ENCODE results near the gene MINDY4. TPM values are rescaled to one million over a fixed set of nuclear protein-coding genes. Genes with fewer than 3 reads are reported as not detected.

Gene MINDY4
- total RNA-seq, 1 experiment from 2014 or later: 7.5 TPM

DNA sequence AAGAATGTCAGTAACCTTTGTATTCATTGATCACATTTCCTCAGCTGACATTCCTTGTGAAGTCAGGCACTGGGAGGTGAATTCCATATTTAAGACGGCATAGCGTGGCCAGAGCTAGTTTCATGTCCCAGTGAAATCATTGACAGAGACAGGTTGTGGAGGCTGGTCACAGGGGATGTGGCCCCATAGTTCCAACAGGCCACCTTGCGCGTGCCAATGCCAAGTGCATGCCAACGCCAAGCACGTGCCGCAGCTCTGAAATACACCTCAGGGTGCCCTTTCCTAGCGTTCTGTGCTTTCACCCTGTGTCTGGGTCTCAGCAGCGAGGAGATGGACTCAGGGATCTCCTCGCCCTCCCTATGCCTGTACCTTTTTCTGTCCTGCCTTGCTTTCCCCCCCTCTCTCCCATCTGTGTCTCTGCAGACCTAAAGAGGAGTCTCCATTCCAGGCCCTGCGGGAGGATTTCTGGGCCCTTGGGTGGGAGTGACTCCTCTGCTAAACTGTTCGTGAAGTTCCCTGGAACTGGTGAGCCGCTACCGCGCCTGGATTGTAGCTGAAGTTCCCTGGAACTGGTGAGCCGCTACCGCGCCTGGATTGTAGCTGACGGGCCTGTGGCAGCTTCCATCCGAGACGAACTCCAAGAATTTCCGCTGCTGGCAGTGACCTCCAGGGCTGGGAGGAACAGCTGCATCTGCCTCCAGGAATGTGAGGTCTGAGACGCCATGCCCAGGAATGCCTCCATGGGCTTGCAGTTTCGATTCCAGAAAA lies 160.1 kb downstream of the MINDY4 start:
- DNase-seq (ENCODE audit: low spot score): no peak
- in situ Hi-C loops (cut with HindIII; ENCODE audit: low sequenced_read_pairs): no loop called here

DNA sequence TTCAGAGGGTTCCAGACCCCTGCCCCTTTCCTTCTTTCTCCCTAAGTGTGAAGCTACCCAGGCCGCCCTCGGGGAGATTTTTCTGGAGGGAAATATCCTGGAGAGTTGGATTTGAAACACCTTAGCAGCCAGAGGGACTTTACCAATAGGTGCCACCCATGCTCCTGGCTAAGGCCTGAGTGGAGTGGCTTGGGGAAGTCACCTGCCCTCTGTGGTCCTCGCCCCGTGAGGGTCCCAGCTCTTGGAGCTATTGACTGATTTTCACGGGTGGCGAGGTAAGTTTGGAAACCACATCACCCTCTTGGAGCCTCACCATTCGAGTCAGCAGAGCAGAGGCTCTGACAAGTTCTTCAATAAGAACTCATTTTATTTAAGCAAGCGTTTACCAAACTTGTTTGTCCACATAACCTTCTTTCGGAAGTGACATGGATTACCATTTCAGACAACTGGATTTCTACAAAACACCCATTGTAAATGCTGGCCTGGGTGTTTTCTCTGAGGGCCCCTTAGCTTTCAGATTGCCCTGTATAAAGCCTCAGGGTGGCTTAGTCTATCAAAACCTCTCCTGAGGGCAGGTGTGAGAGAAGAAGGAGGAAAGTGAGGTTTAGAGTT lies 160.8 kb downstream of the MINDY4 start:
- no peak for DNase-seq (ENCODE audit: low spot score)
- in situ Hi-C loops (cut with HindIII; ENCODE audit: low sequenced_read_pairs): no loop called here

DNA sequence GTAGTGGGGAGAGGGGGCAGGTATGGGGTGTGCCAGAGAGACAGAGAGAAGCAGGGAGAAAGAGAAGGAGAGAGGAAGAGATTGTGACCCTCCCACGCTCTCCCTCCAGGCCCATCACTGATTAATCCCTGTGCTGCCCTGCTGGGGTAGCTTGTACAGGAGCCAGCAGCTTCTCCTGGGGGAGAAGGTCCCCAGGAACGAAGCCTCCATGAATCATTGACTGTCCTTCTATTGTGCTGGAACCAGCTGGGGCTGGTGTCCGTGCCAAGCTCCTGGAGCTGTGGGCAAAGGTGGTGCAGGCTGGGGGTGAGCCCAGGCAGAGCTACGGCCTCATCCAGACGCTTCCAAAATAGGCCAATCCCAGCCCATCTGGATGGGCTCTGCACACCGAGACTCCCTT lies 161.3 kb downstream of the MINDY4 start:
- in situ Hi-C loops (cut with HindIII; ENCODE audit: low sequenced_read_pairs): no loop called here
- DNase-seq (ENCODE audit: low spot score): no peak

DNA sequence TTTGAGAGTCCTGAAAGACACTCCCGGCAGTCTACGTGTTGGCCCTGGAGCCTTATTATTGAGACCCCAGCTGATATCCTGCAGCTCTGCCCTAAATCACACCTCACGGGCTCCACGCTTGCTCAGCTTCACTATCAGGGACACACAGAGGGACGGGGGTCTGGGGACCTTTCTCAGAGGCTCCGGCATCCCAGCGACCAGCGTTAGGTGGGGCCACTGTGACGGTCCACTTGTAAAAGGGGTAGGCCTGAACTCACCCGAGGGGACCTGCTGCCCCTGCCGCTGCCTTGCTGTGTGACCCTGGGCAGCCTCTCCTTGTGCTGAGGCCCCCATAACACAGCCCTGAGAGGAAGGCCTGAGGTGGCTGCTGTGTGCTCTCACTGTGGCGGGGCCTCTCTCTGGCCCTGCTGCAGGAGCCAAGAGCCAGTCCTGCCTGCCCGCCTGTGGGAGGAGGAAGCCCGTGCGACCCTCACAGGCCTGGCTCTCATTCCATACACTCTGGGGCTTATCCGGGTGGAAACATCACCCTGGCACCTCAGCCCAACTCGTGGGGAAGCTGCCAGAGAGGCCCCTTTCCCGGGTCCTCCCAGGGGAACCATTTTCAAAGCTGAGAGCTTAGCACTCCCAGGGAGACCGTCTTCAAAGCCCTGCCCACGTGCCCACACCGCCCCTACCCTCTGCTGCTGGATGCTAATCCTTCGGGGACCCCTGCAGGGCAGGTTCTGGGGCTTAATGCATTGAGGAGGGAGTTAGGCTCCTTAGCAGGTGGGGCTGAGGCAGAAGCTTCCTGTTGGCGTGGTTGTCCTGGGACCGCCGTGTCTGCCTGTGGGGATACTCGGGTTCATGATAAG lies 162.1 kb downstream of the MINDY4 start:
- in situ Hi-C loops (cut with HindIII; ENCODE audit: low sequenced_read_pairs): no loop called here
- no peak for DNase-seq (ENCODE audit: low spot score)

DNA sequence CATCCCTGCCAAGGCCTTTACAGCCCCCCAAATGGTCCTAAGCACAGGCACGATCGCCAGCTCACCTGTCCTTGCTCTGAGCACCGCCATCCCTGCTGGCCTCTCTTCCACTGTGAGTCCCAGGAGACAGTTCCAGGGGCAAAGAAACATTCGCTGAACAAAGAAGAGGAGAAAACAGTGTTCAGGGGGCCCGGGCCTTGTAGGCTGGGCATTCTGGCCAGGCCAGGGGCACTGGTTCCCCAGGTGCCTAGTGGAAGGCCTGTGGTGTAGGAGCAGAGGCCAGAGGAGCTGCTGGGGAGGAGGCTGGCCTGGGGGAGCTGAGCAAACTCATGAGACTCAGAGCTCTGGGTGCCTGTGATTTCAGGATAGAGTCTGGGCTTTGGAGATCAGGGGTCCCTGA lies 163.0 kb downstream of the MINDY4 start:
- DNase-seq (ENCODE audit: low spot score): no peak
- in situ Hi-C loops (cut with HindIII; ENCODE audit: low sequenced_read_pairs): no loop called here

DNA sequence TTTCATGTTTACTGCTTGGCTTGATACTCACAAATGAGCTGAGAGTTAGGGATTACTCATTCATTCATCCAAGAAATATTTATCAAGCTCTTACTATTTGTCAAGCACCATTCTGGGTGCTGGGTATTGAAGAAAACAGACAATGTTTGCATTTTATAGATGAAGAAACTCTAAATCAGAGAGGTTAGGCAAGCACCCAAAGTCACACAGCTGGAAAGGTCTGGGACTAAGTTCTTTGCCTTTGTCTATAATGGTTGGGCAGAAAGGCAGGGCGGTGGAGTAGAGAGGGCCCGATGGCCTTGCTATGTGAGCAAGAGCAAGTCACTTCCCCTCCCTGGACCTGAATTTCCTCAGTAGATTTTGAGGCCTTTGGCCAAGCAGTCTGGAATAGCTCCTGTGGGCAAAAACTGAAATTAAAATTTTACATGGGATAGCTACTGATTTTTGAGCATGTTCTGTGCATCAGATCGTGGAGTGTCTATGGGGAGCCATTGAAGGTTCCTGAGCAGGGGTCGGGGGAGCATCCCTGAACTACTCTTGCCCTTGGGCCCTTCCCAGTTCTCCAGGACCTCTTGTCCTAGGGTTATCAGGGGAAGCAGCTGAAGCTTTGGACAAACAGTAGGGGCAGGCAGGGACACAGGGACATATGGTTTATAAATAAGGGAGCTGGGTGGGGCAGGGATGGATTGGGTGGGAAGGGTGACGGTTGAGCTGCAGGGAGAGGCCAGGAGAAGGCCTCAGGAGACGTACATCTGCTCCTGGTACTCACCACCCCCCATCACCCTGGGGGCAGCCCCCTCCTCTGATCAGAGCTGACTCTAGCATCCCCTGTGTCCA lies 163.7 kb downstream of the MINDY4 start:
- in situ Hi-C loops (cut with HindIII; ENCODE audit: low sequenced_read_pairs): no loop called here
- no peak for DNase-seq (ENCODE audit: low spot score)

DNA sequence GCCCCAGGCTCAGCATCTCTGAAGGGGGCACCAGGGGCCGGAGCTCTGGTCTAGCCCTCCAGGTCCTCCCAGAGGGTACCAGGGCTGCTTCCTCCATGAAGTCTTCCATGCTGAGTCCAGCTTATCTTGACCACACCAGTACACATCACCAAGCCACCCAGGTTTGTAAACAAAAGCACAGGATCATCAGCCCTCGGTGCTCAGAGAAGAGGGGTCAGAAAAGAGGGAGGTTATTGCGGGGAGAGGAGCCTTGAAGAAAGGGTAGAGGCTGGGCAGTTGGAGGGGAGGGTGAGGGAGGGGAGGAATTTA lies 164.3 kb downstream of the MINDY4 start:
- DNase-seq (ENCODE audit: low spot score): no peak
- in situ Hi-C loops (cut with HindIII; ENCODE audit: low sequenced_read_pairs): no loop called here

DNA sequence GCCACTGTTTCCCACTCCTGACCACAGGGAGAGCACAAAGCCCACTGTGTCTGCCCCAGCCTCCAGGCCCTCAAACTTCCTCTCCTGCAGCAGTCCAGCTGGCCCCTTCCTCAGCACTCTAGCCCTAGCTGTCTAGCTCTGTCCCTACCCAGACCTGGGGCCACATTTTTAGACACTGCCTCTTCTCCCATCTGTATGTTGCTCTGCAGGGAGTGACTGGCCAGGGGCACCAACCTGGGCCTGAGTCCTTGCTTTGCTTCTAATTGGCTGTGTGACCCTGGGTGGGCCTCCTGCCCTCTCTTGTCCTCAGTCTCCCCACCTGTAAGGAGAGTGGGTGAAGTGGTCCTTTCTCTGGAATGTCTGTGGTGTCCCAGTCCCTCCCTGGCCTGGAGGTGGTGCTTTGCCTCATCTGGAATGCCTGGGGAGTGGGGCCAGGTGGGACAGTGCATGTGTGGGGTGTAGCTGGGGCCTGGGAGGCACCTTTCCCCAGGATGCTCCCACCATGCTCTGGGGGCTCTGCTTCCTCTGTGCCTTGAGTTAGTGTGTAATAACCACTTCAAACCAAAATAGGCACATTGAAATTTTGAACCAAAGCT lies 165.5 kb downstream of the MINDY4 start:
- DNase-seq (ENCODE audit: low spot score): no peak
- in situ Hi-C loops (cut with HindIII; ENCODE audit: low sequenced_read_pairs): no loop called here

DNA sequence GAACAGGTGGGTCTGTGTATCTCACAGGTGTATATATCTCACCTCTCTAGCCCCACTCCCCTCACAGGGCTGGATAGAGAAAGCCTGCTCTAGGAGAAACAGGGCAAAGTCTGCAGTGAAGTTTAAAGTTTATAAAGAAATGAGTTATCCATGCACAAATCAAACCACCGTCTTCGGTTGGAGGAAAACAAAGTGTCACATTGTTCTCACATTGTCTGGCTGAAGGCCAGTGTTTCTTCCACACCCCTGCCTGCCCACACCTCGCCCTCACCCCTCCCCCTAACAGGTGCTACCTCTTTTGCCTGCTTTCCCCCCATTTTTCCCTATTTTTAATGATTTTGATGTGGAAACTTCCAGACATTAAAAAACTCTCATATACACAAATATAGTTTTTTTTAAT lies 166.2 kb downstream of the MINDY4 start:
- in situ Hi-C loops (cut with HindIII; ENCODE audit: low sequenced_read_pairs): no loop called here
- DNase-seq (ENCODE audit: low spot score): no peak

DNA sequence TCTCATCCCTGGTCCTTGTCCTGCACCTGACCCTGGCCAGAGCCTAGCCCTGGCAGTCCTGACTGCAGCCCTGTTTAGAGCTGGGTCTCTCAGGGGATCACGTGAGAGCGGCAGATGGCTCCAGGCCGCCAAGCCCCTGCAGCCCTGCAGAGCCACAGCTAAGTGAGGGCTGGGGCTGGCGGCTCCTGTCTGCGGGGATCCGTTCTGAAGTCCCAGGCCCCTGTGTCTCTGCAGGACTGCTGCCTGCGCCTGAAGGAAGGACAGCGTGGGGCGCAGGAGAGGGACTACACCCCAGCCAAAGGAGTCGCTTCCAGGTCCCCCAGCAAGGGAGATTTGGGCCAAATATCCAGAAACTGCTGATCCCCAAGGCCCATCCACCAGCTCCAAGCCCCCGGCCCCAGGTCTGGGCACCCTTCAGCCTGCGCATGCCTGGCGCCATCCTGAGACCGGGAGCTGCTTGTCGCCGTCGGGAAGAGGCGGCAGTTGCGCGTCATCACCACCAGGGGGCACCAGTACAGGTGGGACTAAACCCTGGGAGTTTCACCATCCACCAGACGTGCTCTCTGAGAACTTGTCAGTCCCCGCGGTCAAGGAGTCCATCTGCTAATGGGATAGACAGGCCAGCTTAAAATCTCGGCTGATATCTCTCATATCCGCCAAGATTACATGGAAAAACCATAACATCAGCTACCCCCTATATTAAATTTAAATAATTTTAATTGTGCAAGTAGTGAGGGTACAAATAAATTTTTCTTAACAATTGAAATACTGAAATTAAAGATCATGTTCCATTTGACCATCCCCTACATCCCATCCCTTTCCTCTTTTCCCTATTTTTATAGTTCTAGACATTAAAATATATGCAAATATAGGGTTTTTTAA lies 167.5 kb downstream of the MINDY4 start:
- peak; percentile 76 for DNase-seq (ENCODE audit: low spot score)
- in situ Hi-C loops (cut with HindIII; ENCODE audit: low sequenced_read_pairs): no loop called here

DNA sequence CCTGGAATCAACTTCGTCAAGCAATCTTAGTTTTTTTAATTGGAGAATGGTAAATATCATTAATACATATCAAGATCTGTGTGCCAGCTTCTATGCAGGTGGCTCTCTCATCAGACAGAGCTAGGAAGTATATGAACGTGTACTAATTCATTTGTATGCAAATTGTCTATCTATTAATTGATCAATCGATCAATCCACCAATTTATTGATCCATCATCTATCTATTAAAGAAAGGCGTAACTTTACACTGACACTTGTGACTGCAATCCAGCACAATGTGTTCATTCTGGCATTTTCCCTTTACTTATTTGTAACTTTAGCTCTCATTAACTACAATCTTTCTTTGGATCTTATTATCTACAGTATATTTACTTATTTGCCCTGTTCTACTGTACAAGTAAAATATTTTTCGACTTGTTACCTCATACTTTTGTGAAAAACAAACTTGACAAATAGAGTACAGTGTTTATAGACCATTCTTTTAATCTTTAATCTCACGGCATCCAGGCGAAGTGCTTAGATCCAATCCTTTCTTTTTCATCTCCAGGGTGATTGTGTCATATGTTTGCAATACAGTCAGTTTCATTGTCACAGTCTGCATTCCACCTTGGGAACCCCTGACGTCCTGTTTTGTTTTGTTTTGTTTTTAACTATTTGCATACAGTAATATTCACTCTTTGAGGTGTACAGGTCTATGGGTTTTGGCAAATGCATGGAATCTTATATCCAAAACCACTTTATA lies 170.5 kb downstream of the MINDY4 start:
- no peak for DNase-seq (ENCODE audit: low spot score)
- in situ Hi-C loops (cut with HindIII; ENCODE audit: low sequenced_read_pairs): no loop called here

Other genes starting within 250 kb of the MINDY4 start
- 171 and 234 TPM in 2 replicates for gene GARS1, start 176.5 kb upstream of the MINDY4 start, total RNA-seq (2014; rRNA removed; shearing (Covaris generic))
- not detected in 2 replicates for gene CRHR2, start 89.0 kb upstream of the MINDY4 start, total RNA-seq (2014; rRNA removed; shearing (Covaris generic))
- 0.17 TPM in 1 of 2 replicates, not detected in the other for gene INMT, start 19.3 kb upstream of the MINDY4 start, total RNA-seq (2014; rRNA removed; shearing (Covaris generic))
- gene AQP1, start 140.4 kb downstream of the MINDY4 start, total RNA-seq (2014; rRNA removed; shearing (Covaris generic)): not detected in 2 replicates
- gene GHRHR, start 192.5 kb downstream of the MINDY4 start, total RNA-seq (2014; rRNA removed; shearing (Covaris generic)): not detected in 2 replicates

Data from G401 (cell line).